Stimulated activated naive CD8-positive, alpha-beta T cell treated with anti-CD3 and anti-CD28 coated beads, Interleukin-15, amount 100 ng/mL, for 72 hours (primary cell): ENCODE measurements around the gene LRRC3C.

Experiments used
- ATAC-seq: fragments of 150-1000 bp; cut with Tn5 transposase; 2 replicates; pipeline ENCODE4 v1.10.0; 2021; ENCODE audit warnings: mild to moderate bottlenecking, moderate library complexity
- DNase-seq, 2 donors: peaks; one replicate each; pipeline ENCODE4 v3.0.0; 2021 to 2022
- H3K27ac Mint-ChIP-seq, 2 donors: one replicate each; pipeline ENCODE4 v1.8.0; 2022; ENCODE audit warnings: mild to moderate bottlenecking in 2 of 2, mixed read lengths in 2 of 2, moderate library complexity in 2 of 2
- H3K27me3 Mint-ChIP-seq: one replicate; pipeline ENCODE4 v1.8.0; 2022; ENCODE audit warnings: mixed read lengths
- H3K4me1 Mint-ChIP-seq: one replicate; pipeline ENCODE4 v1.8.0; 2022; ENCODE audit warnings: mild to moderate bottlenecking, mixed read lengths
- H3K4me3 Mint-ChIP-seq, 2 donors: one replicate each; pipeline ENCODE4 v1.8.0; 2022; ENCODE audit warnings: mild to moderate bottlenecking in 2 of 2, mixed read lengths in 2 of 2, moderate library complexity in 1 of 2
- H3K9me3 Mint-ChIP-seq, 2 donors: one replicate each; pipeline ENCODE4 v1.8.0; 2022; ENCODE audit warnings: mixed read lengths in 2 of 2

LRRC3C gene

GRCh38 chr17:39920218-39921210 is 7.0 kb upstream of the LRRC3C start:
- Mint-ChIP-seq H3K9me3 (no peaks in the 10 kb centered on the region), H3K4me1 (peaks cover 93% of the 10 kb centered on the region), H3K27me3 (no peaks in the 10 kb centered on the region), H3K27ac (peak overlapping the region; percentile 91 to 97), H3K4me3 (peak overlapping the region; percentile 98)
- DNase-seq (peak; percentile 29 to 82), ATAC-seq (peak; percentile 81)

GRCh38 chr17:39921323-39921722 is 6.2 kb upstream of the LRRC3C start:
- Mint-ChIP-seq H3K4me1 (peaks cover 99% of the 10 kb centered on the region), H3K27me3 (no peaks in the 10 kb centered on the region), H3K4me3 (peak overlapping the region; percentile 98), H3K27ac (peak overlapping the region; percentile 91 to 97), H3K9me3 (no peaks in the 10 kb centered on the region)
- ATAC-seq (peak; percentile 79), DNase-seq (peak; percentile 47 to 70)

- Mint-ChIP-seq H3K27ac (peak overlapping the region; percentile 91 to 97), H3K4me3 (peak overlapping the region; percentile 98), H3K27me3 (no peaks in the 10 kb centered on the region), H3K4me1 (peaks cover 93% of the 10 kb centered on the region), H3K9me3 (no peaks in the 10 kb centered on the region)
- ATAC-seq = no peak
- no peak for DNase-seq
Observed at GRCh38 chr17:39922006-39922405, 5.5 kb upstream of the LRRC3C start.

- Mint-ChIP-seq H3K27ac (peak overlapping the region; percentile 89 to 97), H3K9me3 (no peaks in the 10 kb centered on the region), H3K4me1 (peaks cover 90% of the 10 kb centered on the region), H3K4me3 (peak overlapping the region; percentile 98), H3K27me3 (no peaks in the 10 kb centered on the region)
- no peak for ATAC-seq
- no peak for DNase-seq
Observed at GRCh38 chr17:39923230-39923629, 4.3 kb upstream of the LRRC3C start.

- H3K4me3 Mint-ChIP-seq = peak overlapping the region; percentile 98
- no peak for ATAC-seq
- H3K27ac Mint-ChIP-seq = peak overlapping the region; percentile 89 to 97
- no peaks in the 10 kb centered on the region for H3K9me3 Mint-ChIP-seq
- H3K27me3 Mint-ChIP-seq = no peaks in the 10 kb centered on the region
- H3K4me1 Mint-ChIP-seq = peaks cover 90% of the 10 kb centered on the region
- DNase-seq = no peak
Observed at GRCh38 chr17:39923836-39924690, 3.5 kb upstream of the LRRC3C start.

- peak overlapping the region; percentile 98 for H3K4me3 Mint-ChIP-seq
- DNase-seq = no peak
- peaks cover 90% of the 10 kb centered on the region for H3K4me1 Mint-ChIP-seq
- no peak for ATAC-seq
- H3K27ac Mint-ChIP-seq = peak overlapping the region; percentile 36 to 97
- H3K9me3 Mint-ChIP-seq = no peaks in the 10 kb centered on the region
- H3K27me3 Mint-ChIP-seq = no peaks in the 10 kb centered on the region
Observed at GRCh38 chr17:39924691-39925055, 2.9 kb upstream of the LRRC3C start.

- Mint-ChIP-seq H3K4me1 (peaks cover 82% of the 10 kb centered on the region), H3K9me3 (no peaks in the 10 kb centered on the region), H3K27ac (peak overlapping the region; percentile 97 to 98), H3K4me3 (peak overlapping the region; percentile 98), H3K27me3 (no peaks in the 10 kb centered on the region)
- DNase-seq = no peak
- ATAC-seq = no peak
Observed at GRCh38 chr17:39925282-39926134, 2.0 kb upstream of the LRRC3C start.

GRCh38 chr17:39926135-39926587 is 1.4 kb upstream of the LRRC3C start:
- DNase-seq (no peak), ATAC-seq (no peak)
- Mint-ChIP-seq H3K4me3 (peak overlapping the region; percentile 98), H3K27ac (peak overlapping the region; percentile 97 to 98), H3K9me3 (no peaks in the 10 kb centered on the region), H3K4me1 (peaks cover 76% of the 10 kb centered on the region), H3K27me3 (no peaks in the 10 kb centered on the region)

GRCh38 chr17:39926588-39927100 is 888 bp upstream of the LRRC3C start:
- H3K27ac Mint-ChIP-seq = peak overlapping the region; percentile 97 to 98
- DNase-seq = peak; percentile 66 to 78
- peak; percentile 68 for ATAC-seq
- H3K4me3 Mint-ChIP-seq = peak overlapping the region; percentile 98
- peaks cover 71% of the 10 kb centered on the region for H3K4me1 Mint-ChIP-seq
- H3K9me3 Mint-ChIP-seq = no peaks in the 10 kb centered on the region
- no peaks in the 10 kb centered on the region for H3K27me3 Mint-ChIP-seq

- Mint-ChIP-seq H3K4me1 (peaks cover 55% of the 10 kb centered on the region), H3K27ac (peak overlapping the region; percentile 94 to 97), H3K9me3 (no peaks in the 10 kb centered on the region), H3K4me3 (peak overlapping the region; percentile 98), H3K27me3 (no peaks in the 10 kb centered on the region)
- ATAC-seq = peak; percentile 0
- DNase-seq = no peak
Observed at GRCh38 chr17:39927929-39928857, 661 bp downstream of the LRRC3C start.

GRCh38 chr17:39928858-39929645 is 1.5 kb downstream of the LRRC3C start:
- no peak for DNase-seq
- peak overlapping the region in 1 of 2 donors; percentile 61 for H3K27ac Mint-ChIP-seq
- ATAC-seq = no peak
- H3K4me3 Mint-ChIP-seq = peak overlapping the region; percentile 35 to 98
- H3K9me3 Mint-ChIP-seq = no peaks in the 10 kb centered on the region
- H3K27me3 Mint-ChIP-seq = no peaks in the 10 kb centered on the region
- H3K4me1 Mint-ChIP-seq = peaks cover 47% of the 10 kb centered on the region

GRCh38 chr17:39929646-39930407 is 2.3 kb downstream of the LRRC3C start:
- Mint-ChIP-seq H3K4me1 (peaks cover 39% of the 10 kb centered on the region), H3K27me3 (no peaks in the 10 kb centered on the region), H3K9me3 (no peaks in the 10 kb centered on the region), H3K4me3 (peak overlapping the region in 1 of 2 donors; percentile 2), H3K27ac (peak overlapping the region in 1 of 2 donors; percentile 44)
- DNase-seq (no peak), ATAC-seq (no peak)

GRCh38 chr17:39933912-39934311 is 6.4 kb downstream of the LRRC3C start:
- Mint-ChIP-seq H3K4me1 (peaks cover 7% of the 10 kb centered on the region), H3K27ac (no peak overlapping the region), H3K9me3 (no peaks in the 10 kb centered on the region), H3K27me3 (no peaks in the 10 kb centered on the region), H3K4me3 (no peak overlapping the region)
- ATAC-seq = no peak
- DNase-seq = no peak
